Duodenal mucosa (tissue), 2 donors: Measurements from ENCODE around the gene COL23A1.

Experiments used
- H3K27ac ChIP-seq: one replicate; pipeline ENCODE4 v1.7.0; 2013; ENCODE audit warnings: low read depth, low read length
- H3K27me3 ChIP-seq, 2 donors: one replicate each; pipeline ENCODE4 v1.7.0; 2013; ENCODE audit warnings: low read length in 2 of 2, control low read depth in 1 of 2; ENCODE audit not compliant: insufficient read depth in 2 of 2, control insufficient read depth in 1 of 2
- H3K36me3 ChIP-seq, 2 donors: one replicate each; pipeline ENCODE4 v1.7.0; 2013; ENCODE audit warnings: low read length in 2 of 2, control low read depth in 1 of 2; ENCODE audit not compliant: insufficient read depth in 2 of 2, control insufficient read depth in 1 of 2
- H3K4me1 ChIP-seq, 2 donors: one replicate each; pipeline ENCODE4 v1.7.0; 2013; ENCODE audit warnings: low read length in 2 of 2, control low read depth in 1 of 2; ENCODE audit not compliant: insufficient read depth in 2 of 2, control insufficient read depth in 1 of 2
- H3K4me3 ChIP-seq, 2 donors: one replicate each; pipeline ENCODE4 v1.7.0; 2013; ENCODE audit warnings: low read length in 2 of 2, low read depth in 1 of 2
- H3K9ac ChIP-seq, 2 donors: one replicate each; pipeline ENCODE4 v1.7.0; 2013; ENCODE audit warnings: low read length in 2 of 2, low read depth in 1 of 2
- H3K9me3 ChIP-seq, 2 donors: one replicate each; pipeline ENCODE4 v1.7.0; 2013; ENCODE audit warnings: low read length in 2 of 2, control low read depth in 1 of 2; ENCODE audit not compliant: control insufficient read depth in 1 of 2

Gene COL23A1

GRCh38 chr5:178590141-178590923 is at the start of gene COL23A1:
Gene COL23A1, minus strand, starts transcription at chr5:178590393.
- Histone ChIP-seq H3K4me3 (peak within 1 kb of the TSS; percentile 40 to 48), H3K9me3 (peaks cover 0 to 10% of the 10 kb centered on the region in 2 donors), H3K27me3 (peaks cover 18 to 37% of the 10 kb centered on the region in 2 donors), H3K27ac (no peak within 1 kb of the TSS), H3K36me3 (no peaks in the 10 kb centered on the region), H3K9ac (no peak within 1 kb of the TSS), H3K4me1 (no peaks in the 10 kb centered on the region)

- Histone ChIP-seq H3K9ac (no peak overlapping the region), H3K36me3 (no peaks in the 10 kb centered on the region), H3K4me1 (no peaks in the 10 kb centered on the region), H3K4me3 (no peak overlapping the region), H3K27me3 (no peaks in the 10 kb centered on the region), H3K27ac (no peak overlapping the region), H3K9me3 (no peaks in the 10 kb centered on the region)
Observed at GRCh38 chr5:178637356-178638074, 47.3 kb upstream of the COL23A1 start.

- Histone ChIP-seq H3K9me3 (no peaks in the 10 kb centered on the region), H3K9ac (no peak overlapping the region), H3K27me3 (no peaks in the 10 kb centered on the region), H3K27ac (no peak overlapping the region), H3K36me3 (no peaks in the 10 kb centered on the region), H3K4me1 (no peaks in the 10 kb centered on the region), H3K4me3 (no peak overlapping the region)
Observed at GRCh38 chr5:178632285-178632684, 42.1 kb upstream of the COL23A1 start.

GRCh38 chr5:178630951-178631350 is 40.8 kb upstream of the COL23A1 start:
- H3K36me3 ChIP-seq: no peaks in the 10 kb centered on the region
- no peak overlapping the region for H3K9ac ChIP-seq
- H3K9me3 ChIP-seq: no peaks in the 10 kb centered on the region
- no peaks in the 10 kb centered on the region for H3K4me1 ChIP-seq
- H3K27ac ChIP-seq: no peak overlapping the region
- no peaks in the 10 kb centered on the region for H3K27me3 ChIP-seq
- no peak overlapping the region for H3K4me3 ChIP-seq

- Histone ChIP-seq H3K27ac (no peak overlapping the region), H3K9me3 (no peaks in the 10 kb centered on the region), H3K4me1 (no peaks in the 10 kb centered on the region), H3K27me3 (no peaks in the 10 kb centered on the region), H3K4me3 (no peak overlapping the region), H3K9ac (no peak overlapping the region), H3K36me3 (no peaks in the 10 kb centered on the region)
Observed at GRCh38 chr5:178630475-178630930, 40.3 kb upstream of the COL23A1 start.

GRCh38 chr5:178627259-178627598 is 37.0 kb upstream of the COL23A1 start:
- Histone ChIP-seq H3K9ac (peak overlapping the region; percentile 26 to 47), H3K9me3 (no peaks in the 10 kb centered on the region), H3K36me3 (peaks cover 3 to 10% of the 10 kb centered on the region in 2 donors), H3K27me3 (no peaks in the 10 kb centered on the region), H3K4me1 (peaks cover 14 to 16% of the 10 kb centered on the region in 2 donors), H3K4me3 (peak overlapping the region; percentile 50 to 99), H3K27ac (no peak overlapping the region)

GRCh38 chr5:178626484-178627258 is 36.5 kb upstream of the COL23A1 start, which contains the start of gene CLK4:
Gene CLK4, minus strand, starts transcription at chr5:178627050. Its CDS starts 3,634 bp downstream, at chr5:178623416.
- no peaks in the 10 kb centered on the region for H3K9me3 ChIP-seq
- no peaks in the 10 kb centered on the region for H3K27me3 ChIP-seq

GRCh38 chr5:178625679-178626483 is 35.7 kb upstream of the COL23A1 start:
- Histone ChIP-seq H3K4me3 (peak overlapping the region; percentile 95 to 99), H3K27ac (peak overlapping the region; percentile 95), H3K9ac (peak overlapping the region; percentile 99), H3K4me1 (peaks cover 14 to 16% of the 10 kb centered on the region in 2 donors), H3K36me3 (peaks cover 6 to 22% of the 10 kb centered on the region in 2 donors), H3K27me3 (no peaks in the 10 kb centered on the region), H3K9me3 (no peaks in the 10 kb centered on the region)

More at GRCh38 chr5:178626484-178627258, 36.5 kb upstream of the COL23A1 start, which contains the start of gene CLK4:
- H3K36me3 ChIP-seq: peaks cover 3 to 15% of the 10 kb centered on the region in 2 donors
- H3K27ac ChIP-seq: peak within 1 kb of the TSS; percentile 95
- peaks cover 14 to 16% of the 10 kb centered on the region in 2 donors for H3K4me1 ChIP-seq
- peak within 1 kb of the TSS; percentile 95 to 99 for H3K4me3 ChIP-seq
- H3K9ac ChIP-seq: peak within 1 kb of the TSS; percentile 99
